GM13976 (cell line): ENCODE measurements around the gene LMAN2.
A peak's percentile ranks its signal among the peaks of the same experiment; 100 is the strongest.

ENCODE experiments used
- DNase-seq: peaks from one replicate; pipeline ENCODE4 v3.0.0; 2012; ENCODE audit warnings: low spot score
- CTCF ChIP-seq: IDR thresholded peaks from 2 replicates; pipeline ENCODE4 v1.5.1; 2012; ENCODE audit warnings: borderline replicate concordance, mild to moderate bottlenecking; ENCODE audit not compliant: insufficient read depth; ENCODE audit errors: extremely low read depth, missing control alignments, control extremely low read depth
- in situ Hi-C: fragments of 300-500 bp; cut with MboI; formaldehyde crosslinking; loops from one replicate; pipeline ENCODE4 v1.12.0; 2022; ENCODE audit warnings: low sequenced_read_pairs, mixed read lengths, inconsistent platforms; ENCODE audit not compliant: unreplicated experiment

The LMAN2 gene

DNA sequence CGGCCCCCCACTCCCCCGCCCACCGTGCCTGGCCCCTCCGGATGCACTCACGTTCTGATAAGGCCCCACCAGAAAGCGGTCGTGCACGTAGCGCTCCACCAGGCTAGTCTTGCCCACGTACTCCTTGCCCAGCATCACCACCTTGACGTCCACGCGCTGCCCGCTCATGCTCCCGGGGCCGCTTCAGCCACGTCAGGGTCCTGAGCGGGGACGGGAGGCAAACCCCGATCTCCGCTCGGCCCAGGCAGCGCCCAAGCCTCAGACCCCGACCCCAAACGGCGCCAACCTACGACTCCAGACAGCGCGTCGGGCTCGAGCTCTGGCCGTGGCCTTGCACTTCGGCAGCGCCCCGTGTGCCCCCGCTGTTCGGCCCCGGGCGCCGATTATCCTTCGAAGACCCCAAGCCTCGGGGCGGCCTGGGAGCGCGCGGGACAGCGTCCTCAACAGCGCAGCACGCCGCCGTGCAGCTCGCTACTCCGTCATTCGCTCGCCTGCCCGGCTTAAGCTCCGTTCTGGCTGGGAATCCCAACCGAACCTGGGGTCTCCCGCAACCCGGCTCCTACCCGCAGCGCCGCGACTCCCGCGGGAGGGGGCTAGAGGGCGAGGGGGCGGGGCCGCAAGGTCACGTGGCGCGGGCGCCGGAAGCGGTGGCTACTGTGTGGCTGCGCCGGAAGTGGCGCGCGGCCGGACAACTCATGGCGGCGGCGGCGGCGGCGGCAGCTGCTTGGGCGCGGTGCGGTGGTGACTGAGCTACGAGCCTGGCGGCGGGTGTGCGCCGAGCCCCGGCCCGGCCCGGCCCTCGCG lies 48.1 kb downstream of the LMAN2 start, which contains the start of the genes PRELID1 and RAB24:
Gene PRELID1, plus strand, starts transcription at position 679 of the 804 bp plus-strand sequence. CDS start 187 bp downstream, outside the sequence.
Gene RAB24, minus strand, starts transcription at position 599 of the 804 bp plus-strand sequence. Its CDS starts 431 bp downstream, at position 168.
- in situ Hi-C loops: no loop called here
- peak; percentile 93 for DNase-seq
- peak; percentile 15 for TF ChIP-seq CTCF

DNA sequence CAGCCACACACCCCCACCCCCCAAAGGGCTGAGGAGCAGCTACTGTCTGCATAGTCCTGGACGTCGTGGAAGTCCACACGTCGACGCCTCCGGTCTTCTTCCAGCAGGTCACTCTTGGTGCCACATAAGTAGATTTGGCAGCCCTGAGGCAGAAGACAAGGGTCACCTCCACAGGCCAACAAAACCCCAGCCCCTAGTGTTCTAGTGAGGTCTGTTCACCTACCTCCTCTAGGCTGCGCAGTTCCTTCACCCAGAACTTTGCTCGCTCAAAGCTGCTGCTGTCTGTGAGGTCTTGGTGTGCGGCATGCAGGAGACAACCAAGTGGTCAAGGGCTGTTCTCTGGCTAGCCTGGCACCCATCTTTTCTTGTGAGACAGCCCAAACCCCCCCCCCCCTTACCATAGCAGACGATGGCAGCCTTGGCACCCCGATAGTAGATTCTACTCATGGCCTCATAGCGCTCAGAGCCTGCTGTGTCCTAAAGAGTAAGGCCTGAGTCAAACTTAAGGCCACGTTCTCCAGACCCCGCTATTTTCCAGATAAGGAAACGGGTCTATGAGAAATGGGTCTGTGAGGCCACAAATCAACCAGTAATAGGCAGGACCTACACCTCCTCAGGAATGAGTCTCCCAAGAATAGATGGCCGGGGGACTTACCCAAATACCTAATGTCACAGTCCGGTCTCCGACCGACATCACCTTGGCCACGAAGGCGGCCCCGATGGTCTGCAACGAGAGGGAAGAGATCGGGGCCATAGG lies 48.9 kb downstream of the LMAN2 start:
- in situ Hi-C loops: no loop called here
- TF ChIP-seq CTCF: no peak
- DNase-seq: no peak

- no peak for DNase-seq
- TF ChIP-seq CTCF: no peak
- in situ Hi-C loops: no loop called here
Observed at GRCh38 chr5:177301503-177302165, 49.8 kb downstream of the LMAN2 start.

- in situ Hi-C loops: no loop called here
- no peak for TF ChIP-seq CTCF
Observed at GRCh38 chr5:177300951-177301350, 50.5 kb downstream of the LMAN2 start.

DNA sequence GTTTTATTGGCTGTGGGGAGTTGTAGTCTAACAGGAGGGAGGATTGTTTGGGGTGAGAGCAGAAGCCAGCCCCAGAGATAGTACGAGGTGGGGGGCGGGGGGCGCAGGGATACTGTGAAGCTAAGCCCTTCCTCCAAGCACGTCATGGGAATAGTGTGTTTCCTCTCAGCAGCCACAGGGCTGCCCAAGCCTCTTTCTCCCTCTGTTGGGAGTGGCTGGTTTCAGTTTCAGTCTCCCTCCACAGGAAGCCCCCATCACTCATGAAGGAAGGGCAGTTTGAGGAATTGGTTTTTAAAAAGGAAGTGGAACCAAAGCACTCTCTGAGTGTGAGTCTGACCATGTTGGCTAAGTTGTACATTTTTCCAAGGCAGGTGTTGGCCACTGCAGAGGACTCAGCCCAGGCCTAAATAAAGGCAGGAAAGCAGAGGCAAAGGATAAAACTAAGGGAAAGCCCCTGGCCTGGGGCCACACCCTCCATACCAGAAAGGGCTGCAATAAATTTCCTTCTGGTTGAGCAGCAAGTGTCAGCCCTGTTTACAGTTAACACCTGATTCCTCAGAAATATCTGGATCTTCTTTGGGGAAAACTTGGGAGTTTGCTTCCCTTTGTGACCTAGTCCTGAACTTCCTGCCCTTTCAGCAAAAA lies 51.1 kb downstream of the LMAN2 start:
- peak; percentile 63 for DNase-seq
- in situ Hi-C loops: no loop called here
- TF ChIP-seq CTCF: no peak

More at GRCh38 chr5:177300951-177301350, 50.5 kb downstream of the LMAN2 start:
- no peak for DNase-seq

- TF ChIP-seq CTCF: no peak
- in situ Hi-C loops: loop anchor here (10.0 kb wide), 1 partner anchor 185 kb away; no protein-coding TSS in a partner anchor
- no peak for DNase-seq
Observed at GRCh38 chr5:177299697-177300096, 51.8 kb downstream of the LMAN2 start.
